Neural progenitor cell (in vitro differentiated cells): ENCODE measurements around the gene TNFSF13. TPM values are rescaled to one million over a fixed set of nuclear protein-coding genes. Genes with fewer than 3 reads are reported as not detected.

ENCODE experiments used
- DNase-seq: peaks from one replicate; pipeline ENCODE4 v3.0.0-alpha.2; 2016; ENCODE audit warnings: low spot score
- H2AFZ ChIP-seq: fragments of 200-600 bp; sonication (generic); replicated peaks from 2 replicates; pipeline ENCODE4 v1.6.1; 2016; ENCODE audit warnings: antibody characterized with exemption
- H3F3A ChIP-seq: fragments of 200-600 bp; sonication (generic); 2 replicates; pipeline ENCODE4 v1.6.1; 2016; ENCODE audit warnings: antibody characterized with exemption, low read depth
- H3K27ac ChIP-seq: fragments of 200-600 bp; sonication (generic); 2 replicates; pipeline ENCODE4 v1.5.1; 2016; ENCODE audit warnings: mild to moderate bottlenecking
- H3K27me3 ChIP-seq: fragments of 200-600 bp; sonication (generic); 2 replicates; pipeline ENCODE4 v1.6.1; 2016; ENCODE audit warnings: mild to moderate bottlenecking, moderate library complexity
- H3K36me3 ChIP-seq: fragments of 200-600 bp; sonication (generic); 2 replicates; pipeline ENCODE4 v1.5.1; 2016
- H3K4me1 ChIP-seq: fragments of 200-600 bp; sonication (generic); 2 replicates; pipeline ENCODE4 v1.6.1; 2016; ENCODE audit warnings: mixed run types
- H3K4me2 ChIP-seq: fragments of 200-600 bp; sonication (generic); 2 replicates; pipeline ENCODE4 v1.6.1; 2016
- H3K4me3 ChIP-seq: fragments of 200-600 bp; sonication (generic); 2 replicates; pipeline ENCODE4 v1.5.1; 2016
- H3K79me2 ChIP-seq: fragments of 200-600 bp; sonication (generic); 2 replicates; pipeline ENCODE4 v1.6.1; 2016; ENCODE audit warnings: low read depth
- H3K9ac ChIP-seq: fragments of 200-600 bp; sonication (generic); 2 replicates; pipeline ENCODE4 v1.6.1; 2016
- H3K9me3 ChIP-seq: fragments of 200-600 bp; sonication (generic); 2 replicates; pipeline ENCODE4 v1.5.1; 2016; ENCODE audit warnings: low read depth
- H4K20me1 ChIP-seq: fragments of 200-600 bp; sonication (generic); 2 replicates; pipeline ENCODE4 v1.6.1; 2016; ENCODE audit warnings: low read depth
- H3K27ac Mint-ChIP-seq: 3 replicates; pipeline ENCODE4 v1.8.0; 2021; ENCODE audit warnings: mixed read lengths
- H3K27me3 Mint-ChIP-seq: 2 replicates; pipeline ENCODE4 v1.8.0; 2022; ENCODE audit warnings: low read depth, mild to moderate bottlenecking, inconsistent platforms, moderate library complexity, mixed read lengths; ENCODE audit not compliant: insufficient read depth
- H3K36me3 Mint-ChIP-seq: 3 replicates; pipeline ENCODE4 v1.8.0; 2021; ENCODE audit warnings: mixed read lengths
- H3K4me1 Mint-ChIP-seq: 3 replicates; pipeline ENCODE4 v1.8.0; 2021; ENCODE audit warnings: mixed read lengths
- H3K4me3 Mint-ChIP-seq: 3 replicates; pipeline ENCODE4 v1.8.0; 2021; ENCODE audit warnings: mild to moderate bottlenecking, moderate library complexity, mixed read lengths
- H3K9me3 Mint-ChIP-seq: 3 replicates; pipeline ENCODE4 v1.8.0; 2020; ENCODE audit warnings: mixed read lengths
- CTCF ChIP-seq: fragments of 200-600 bp; sonication (generic); IDR thresholded peaks from 2 replicates; pipeline ENCODE4 v1.5.1; 2017; ENCODE audit warnings: antibody characterized with exemption, mild to moderate bottlenecking
- EZH2 ChIP-seq: fragments of 200-600 bp; sonication (generic); IDR thresholded peaks from 2 replicates; pipeline ENCODE4 v1.6.1; 2017; ENCODE audit warnings: antibody characterized with exemption, mild to moderate bottlenecking, moderate library complexity
- EZH2phosphoT487 ChIP-seq: fragments of 200-600 bp; sonication (generic); IDR thresholded peaks from 2 replicates; pipeline ENCODE4 v1.6.1; 2017; ENCODE audit warnings: antibody characterized with exemption
- total RNA-seq: library from RNA; depleted of rRNA; stranded (reverse); fragments of >200 nt; gene quantifications from 2 replicates; pipeline ENCODE4 v1.2.3, GENCODE V29; 2015; ENCODE audit warnings: low replicate concordance

TNFSF13 gene
- total RNA-seq, 1 donor from 2014 or later, result not detected

GRCh38 chr17:7552621-7553051 lies 5.9 kb upstream of the TNFSF13 start:
- no peaks in the 10 kb centered on the region for H3K36me3 Mint-ChIP-seq
- peaks cover 15% of the 10 kb centered on the region for H3K27me3 ChIP-seq

GRCh38 chr17:7553356-7553755 lies 5.2 kb upstream of the TNFSF13 start:
- Histone ChIP-seq H3K4me2 (no peak overlapping the region), H2AFZ (no peak overlapping the region), H4K20me1 (no peaks in the 10 kb centered on the region), H3K27ac (no peak overlapping the region), H3K9me3 (no peaks in the 10 kb centered on the region), H3K4me1 (peaks cover 13% of the 10 kb centered on the region), H3F3A (peaks cover 38% of the 10 kb centered on the region), H3K4me3 (no peak overlapping the region), H3K79me2 (no peaks in the 10 kb centered on the region), H3K9ac (no peak overlapping the region), H3K36me3 (no peaks in the 10 kb centered on the region), H3K27me3 (peaks cover 8% of the 10 kb centered on the region)
- no peak for DNase-seq
- Mint-ChIP-seq H3K4me3 (peak overlapping the region; percentile 12), H3K9me3 (no peaks in the 10 kb centered on the region), H3K27me3 (peaks cover 16% of the 10 kb centered on the region), H3K27ac (no peak overlapping the region), H3K4me1 (peaks cover 15% of the 10 kb centered on the region), H3K36me3 (no peaks in the 10 kb centered on the region)
- TF ChIP-seq CTCF (no peak), EZH2 (no peak), EZH2phosphoT487 (no peak)

More at GRCh38 chr17:7552621-7553051, 5.9 kb upstream of the TNFSF13 start:
- Mint-ChIP-seq H3K27me3 (peaks cover 20% of the 10 kb centered on the region), H3K4me1 (peaks cover 14% of the 10 kb centered on the region), H3K9me3 (no peaks in the 10 kb centered on the region), H3K4me3 (no peak overlapping the region), H3K27ac (no peak overlapping the region)
- Histone ChIP-seq H3K9ac (no peak overlapping the region), H3F3A (peaks cover 37% of the 10 kb centered on the region), H3K9me3 (no peaks in the 10 kb centered on the region), H4K20me1 (no peaks in the 10 kb centered on the region), H3K4me1 (peaks cover 9% of the 10 kb centered on the region), H3K4me2 (no peak overlapping the region), H3K36me3 (no peaks in the 10 kb centered on the region), H3K79me2 (no peaks in the 10 kb centered on the region), H2AFZ (no peak overlapping the region), H3K27ac (no peak overlapping the region), H3K4me3 (no peak overlapping the region)
- no peak for DNase-seq
- TF ChIP-seq EZH2phosphoT487, result no peak
- no peak for TF ChIP-seq EZH2
- no peak for TF ChIP-seq CTCF

DNA sequence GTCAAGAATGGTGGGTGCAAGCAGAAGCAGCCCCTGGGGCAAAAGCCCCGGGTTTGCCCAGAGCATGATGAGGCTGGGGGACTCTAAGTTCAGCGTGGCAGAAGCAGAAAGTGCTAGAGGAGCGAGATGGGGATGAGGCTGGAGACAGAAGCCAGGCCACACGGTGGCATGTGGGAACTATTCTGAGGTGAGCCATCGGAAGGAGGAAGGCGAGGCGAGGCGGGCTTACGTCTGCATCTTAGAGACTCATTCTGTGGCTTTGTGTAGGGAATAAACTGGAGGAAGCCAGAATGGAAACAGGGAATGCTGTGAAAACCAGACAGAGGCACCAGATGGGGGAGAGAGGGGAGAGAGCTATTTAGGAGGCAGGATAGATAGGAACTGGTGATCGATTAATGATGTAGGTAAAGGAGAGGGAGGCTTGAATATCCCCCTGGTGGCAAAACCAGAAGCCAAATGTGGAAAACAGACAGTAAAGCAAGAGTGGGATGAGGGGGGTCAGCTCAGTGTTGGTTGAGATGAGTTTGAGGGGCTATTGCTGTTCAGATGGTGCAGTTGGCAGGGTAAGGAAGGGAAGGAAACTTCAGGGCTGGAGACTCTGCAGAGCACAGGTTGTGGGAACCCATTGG lies 3.1 kb upstream of the TNFSF13 start:
- Histone ChIP-seq H3K36me3 (no peaks in the 10 kb centered on the region), H3K4me1 (peaks cover 22% of the 10 kb centered on the region), H3F3A (peaks cover 32% of the 10 kb centered on the region), H3K4me2 (no peak overlapping the region), H3K9ac (no peak overlapping the region), H2AFZ (no peak overlapping the region), H3K27me3 (no peaks in the 10 kb centered on the region), H4K20me1 (no peaks in the 10 kb centered on the region), H3K79me2 (no peaks in the 10 kb centered on the region), H3K27ac (no peak overlapping the region), H3K4me3 (no peak overlapping the region), H3K9me3 (no peaks in the 10 kb centered on the region)
- TF ChIP-seq CTCF, result peak; percentile 40
- TF ChIP-seq EZH2, result no peak
- no peak for TF ChIP-seq EZH2phosphoT487
- Mint-ChIP-seq H3K36me3 (no peaks in the 10 kb centered on the region), H3K4me1 (peaks cover 26% of the 10 kb centered on the region), H3K4me3 (peak overlapping the region; percentile 25), H3K27me3 (peaks cover 6% of the 10 kb centered on the region), H3K27ac (no peak overlapping the region), H3K9me3 (no peaks in the 10 kb centered on the region)
- DNase-seq, result no peak
